ENCODE measurements around the gene TAS2R41.
"Not testable (repeated sequence)": the region's sequence is repeated elsewhere in the genome, so short reads cannot be mapped to it uniquely, and the experiment has no call there.

TAS2R41 gene

GRCh38 chr7:143518941-143519340 is 41.3 kb downstream of the TAS2R41 start:
- DNase-seq (ENCODE audit: low spot score), result no peak

- DNase-seq (ENCODE audit: low spot score), result no peak
Observed at GRCh38 chr7:143519411-143520131, 41.9 kb downstream of the TAS2R41 start.

- DNase-seq (ENCODE audit: low spot score), result not testable (repeated sequence)
Observed at GRCh38 chr7:143522309-143522916, 44.7 kb downstream of the TAS2R41 start.

Data from pons (tissue), 1 donor.